HTERT RPE-1 (cell line): ENCODE measurements around the gene FERMT3.
"Not testable (repeated sequence)": the region's sequence is repeated elsewhere in the genome, so short reads cannot be mapped to it uniquely, and the experiment has no call there.

Source experiments
- in situ Hi-C: fragments of 300-500 bp; cut with MboI; formaldehyde crosslinking; loops from 4 replicates; pipeline ENCODE4 v1.14.3; 2020; ENCODE audit warnings: low sequenced_read_pairs

FERMT3 gene

DNA sequence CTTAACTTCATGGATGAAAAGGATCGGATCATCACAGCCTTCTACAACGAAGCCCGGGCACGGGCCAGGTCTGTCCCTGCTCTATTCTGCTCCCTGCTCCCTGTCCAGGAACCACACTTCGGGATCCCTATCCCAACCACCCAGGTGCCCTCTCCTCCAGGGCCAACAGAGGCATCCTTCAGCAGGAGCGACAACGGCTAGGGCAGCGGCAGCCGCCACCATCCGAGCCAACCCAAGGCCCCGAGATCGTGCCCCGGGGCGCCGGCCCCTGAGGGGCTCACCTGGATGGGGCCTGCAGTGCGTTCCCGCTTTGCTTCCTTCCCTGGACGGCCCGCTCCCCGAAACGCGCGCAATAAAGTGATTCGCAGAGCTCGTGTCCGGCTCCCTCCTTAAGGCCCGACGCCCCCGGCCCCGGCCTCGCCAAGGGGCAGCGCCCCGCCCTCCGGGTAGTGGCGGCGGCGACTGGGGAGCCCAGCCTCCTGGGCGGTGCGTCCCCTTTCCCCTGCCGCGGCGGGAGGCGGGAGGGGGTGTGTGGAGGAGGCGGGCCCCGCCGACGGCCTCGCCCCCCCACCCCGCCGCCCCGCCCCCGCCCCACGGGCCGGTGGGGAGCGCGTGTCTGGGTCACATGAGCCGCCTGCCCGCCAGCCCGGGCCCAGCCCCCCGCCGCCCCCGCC, 27.5 kb downstream of the FERMT3 start, which contains the start of gene VEGFB:
VEGFB (plus strand) TSS at position 672 of the 674 bp plus-strand sequence. CDS start 250 bp downstream, outside the sequence.
- in situ Hi-C loops, result no loop called here

DNA sequence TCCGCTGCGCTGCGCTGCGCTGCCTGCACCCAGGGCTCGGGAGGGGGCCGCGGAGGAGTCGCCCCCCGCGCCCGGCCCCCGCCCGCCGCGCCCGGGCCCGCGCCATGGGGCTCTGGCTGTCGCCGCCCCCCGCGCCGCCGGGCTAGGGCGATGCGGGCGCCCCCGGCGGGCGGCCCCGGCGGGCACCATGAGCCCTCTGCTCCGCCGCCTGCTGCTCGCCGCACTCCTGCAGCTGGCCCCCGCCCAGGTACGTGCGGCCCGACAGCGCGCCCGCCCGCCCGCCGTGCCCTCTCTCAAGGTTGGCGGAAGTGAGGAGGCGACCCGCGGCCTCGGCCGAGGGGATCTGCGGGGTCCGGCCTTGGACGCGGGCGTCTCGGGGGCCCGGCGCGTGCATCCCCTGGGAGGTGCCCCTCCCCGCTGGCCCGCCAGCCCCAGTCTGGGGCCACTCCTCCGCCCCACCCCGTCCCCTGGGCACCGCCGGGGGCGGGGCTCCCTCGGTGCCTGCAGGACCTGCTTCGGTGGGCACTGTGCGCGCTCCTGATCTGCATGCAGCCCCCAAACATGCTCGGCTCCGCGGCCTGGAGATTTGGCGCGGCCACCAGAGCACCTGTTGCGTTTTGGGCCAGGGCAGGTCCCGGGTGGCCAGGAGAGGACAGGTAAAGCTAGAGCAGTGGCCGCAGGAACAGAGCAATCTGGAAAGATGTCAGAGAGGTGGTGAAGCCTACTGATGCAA, 28.3 kb downstream of the FERMT3 start:
- in situ Hi-C loops, result no loop called here

DNA sequence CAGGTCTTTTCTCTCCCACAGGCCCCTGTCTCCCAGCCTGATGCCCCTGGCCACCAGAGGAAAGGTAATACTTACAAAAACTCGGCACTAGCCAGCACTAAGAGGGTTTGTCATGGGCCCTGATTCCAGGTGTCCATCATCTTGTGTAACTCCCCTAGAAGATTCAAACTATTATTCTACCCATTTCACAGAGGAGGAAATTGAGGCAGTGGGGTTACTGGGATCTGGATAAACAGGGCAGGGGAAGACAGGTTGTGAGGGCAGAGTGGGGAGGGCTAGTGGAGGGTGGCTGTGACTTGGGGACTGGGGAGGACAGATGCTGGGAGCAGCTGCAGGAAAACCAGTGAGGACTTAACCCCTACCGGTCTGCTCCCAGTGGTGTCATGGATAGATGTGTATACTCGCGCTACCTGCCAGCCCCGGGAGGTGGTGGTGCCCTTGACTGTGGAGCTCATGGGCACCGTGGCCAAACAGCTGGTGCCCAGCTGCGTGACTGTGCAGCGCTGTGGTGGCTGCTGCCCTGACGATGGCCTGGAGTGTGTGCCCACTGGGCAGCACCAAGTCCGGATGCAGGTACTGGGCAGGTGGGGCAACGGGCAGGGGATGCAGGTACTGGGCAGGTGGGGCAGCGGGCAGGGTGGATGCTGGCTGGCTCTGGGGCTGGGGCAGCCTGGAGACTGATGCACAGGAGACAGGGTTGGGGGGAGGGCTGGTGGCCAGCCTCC, 29.1 kb downstream of the FERMT3 start:
- in situ Hi-C loops, result no loop called here

DNA sequence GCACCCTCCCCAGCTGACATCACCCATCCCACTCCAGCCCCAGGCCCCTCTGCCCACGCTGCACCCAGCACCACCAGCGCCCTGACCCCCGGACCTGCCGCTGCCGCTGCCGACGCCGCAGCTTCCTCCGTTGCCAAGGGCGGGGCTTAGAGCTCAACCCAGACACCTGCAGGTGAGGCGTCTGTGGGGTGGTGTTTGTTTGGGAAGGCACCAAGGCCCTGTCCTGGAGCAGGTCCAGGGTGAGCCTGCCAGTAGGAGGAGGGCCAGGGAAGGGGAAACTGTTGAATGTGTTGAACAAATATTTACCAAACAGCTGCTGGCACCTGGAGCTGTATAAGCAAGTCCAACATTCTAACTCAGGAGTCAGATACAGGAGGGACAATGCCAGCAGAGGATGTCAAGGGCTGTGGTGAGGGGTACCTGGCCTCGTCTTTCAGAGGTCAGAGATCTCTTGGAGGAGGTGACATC, 31.0 kb downstream of the FERMT3 start:
- in situ Hi-C loops, result no loop called here

DNA sequence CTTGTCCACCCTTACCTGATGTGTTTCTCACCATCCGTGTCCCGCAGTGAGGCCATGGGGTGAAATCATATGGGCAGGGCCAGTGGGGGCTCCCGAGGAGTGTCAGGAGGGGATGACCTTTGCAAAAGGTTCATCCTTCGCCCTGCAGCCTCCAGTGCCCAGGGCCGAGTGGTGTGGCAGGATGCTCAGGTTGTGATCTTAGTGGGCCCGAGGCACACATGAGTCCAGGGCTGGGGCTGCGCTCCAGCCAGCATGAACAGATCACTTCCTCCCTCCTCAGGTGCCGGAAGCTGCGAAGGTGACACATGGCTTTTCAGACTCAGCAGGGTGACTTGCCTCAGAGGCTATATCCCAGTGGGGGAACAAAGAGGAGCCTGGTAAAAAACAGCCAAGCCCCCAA, 31.6 kb downstream of the FERMT3 start:
- in situ Hi-C loops, result no loop called here

DNA sequence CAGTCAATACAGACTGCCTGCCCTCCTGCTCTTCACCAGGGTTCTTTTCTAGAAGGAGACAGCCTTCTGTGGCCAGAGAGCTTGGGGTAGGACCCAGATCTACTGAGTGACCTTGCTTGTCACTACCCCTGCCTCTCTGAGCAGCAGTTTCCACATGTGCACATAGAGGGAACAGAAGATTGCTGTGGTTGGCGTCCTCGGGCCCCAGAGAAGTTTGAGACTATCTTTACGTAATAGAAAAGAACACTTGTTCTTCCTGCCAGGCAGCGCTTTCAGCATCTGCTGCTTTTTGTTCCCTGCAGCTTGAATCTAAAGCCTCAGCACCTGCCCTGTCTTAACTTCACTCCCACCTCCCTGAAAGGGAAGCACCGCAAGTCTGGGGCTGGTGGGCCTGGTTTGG, 32.5 kb downstream of the FERMT3 start:
- in situ Hi-C loops, result no loop called here

DNA sequence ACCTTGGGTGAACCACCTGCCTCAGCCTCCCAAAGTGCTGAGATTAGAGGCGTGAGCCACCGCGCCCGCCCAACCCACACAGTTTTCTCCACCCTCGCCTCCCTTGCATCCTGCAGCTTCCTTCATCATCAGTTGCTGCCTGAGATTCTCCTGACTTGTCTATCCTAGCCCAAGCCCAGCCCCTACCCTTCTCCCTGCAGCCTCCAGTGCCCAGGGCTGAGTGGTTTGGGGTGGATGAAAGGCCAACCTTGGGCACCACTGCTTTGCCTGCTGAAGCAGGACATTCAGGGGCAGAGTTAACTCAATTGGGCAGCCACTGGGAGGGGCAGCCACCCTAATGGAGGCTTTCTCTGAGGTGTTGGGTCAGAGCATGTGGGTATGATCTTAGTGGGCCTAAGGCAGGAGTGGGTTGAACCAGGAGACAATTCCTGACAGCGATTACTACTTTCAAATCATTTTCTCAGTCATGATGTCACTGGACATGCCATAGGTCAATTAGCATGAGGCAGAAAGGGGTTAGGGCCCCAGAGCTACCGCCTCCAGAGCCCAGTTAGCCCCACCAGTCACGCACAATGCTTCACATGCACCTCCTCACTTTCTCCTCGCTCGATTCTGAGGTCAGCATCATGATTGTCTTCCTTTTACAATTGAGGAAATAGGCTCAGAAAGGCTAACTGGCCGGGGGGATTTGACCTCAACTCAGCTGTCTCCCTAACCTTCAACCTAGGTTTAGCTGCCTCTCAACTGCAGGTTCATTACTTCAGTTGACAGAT, 33.3 kb downstream of the FERMT3 start:
- in situ Hi-C loops, result no loop called here

DNA sequence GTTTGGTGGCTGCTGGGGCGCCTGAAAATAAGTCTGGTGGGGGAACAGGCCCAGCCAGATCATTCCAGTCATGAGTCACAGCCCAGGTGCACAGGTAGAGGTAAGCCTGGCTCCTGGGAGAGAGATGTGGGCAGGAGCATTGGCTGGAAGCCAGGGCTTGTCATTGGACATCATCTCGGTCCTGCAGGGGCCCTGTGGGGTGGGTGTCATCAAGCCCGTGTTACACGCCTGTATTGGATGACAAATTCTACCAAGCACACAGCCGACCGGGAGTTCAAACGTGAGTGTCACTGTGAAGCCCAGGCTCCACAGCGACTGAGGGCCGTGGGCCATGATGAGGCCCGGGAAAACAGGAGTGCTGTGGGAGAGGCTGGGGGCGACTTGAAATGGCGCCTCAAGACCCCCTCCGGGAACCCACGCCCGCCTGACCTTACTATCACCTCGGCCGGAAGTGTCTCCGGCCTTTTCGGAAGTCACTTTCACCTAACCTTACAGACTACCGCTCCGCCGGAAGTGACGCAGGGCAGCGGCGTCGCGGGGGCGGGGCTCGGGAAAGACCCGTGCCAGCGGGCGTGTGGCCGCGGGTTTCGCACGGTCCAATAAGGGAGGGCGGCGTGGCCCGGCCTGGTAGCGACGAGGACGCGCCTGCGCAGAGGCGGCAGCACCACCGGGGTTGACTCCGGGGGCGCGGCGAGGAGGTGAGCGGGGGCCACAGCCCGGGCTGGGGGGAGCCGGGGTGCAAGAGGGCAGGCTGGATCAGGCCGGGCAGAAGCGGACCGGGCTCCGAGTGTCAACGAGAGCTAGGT, 34.1 kb downstream of the FERMT3 start, which contains the start of gene FKBP2:
FKBP2 (plus strand) TSS at position 661 of the 806 bp plus-strand sequence. CDS start 1,293 bp downstream, outside the sequence.
- in situ Hi-C loops, result no loop called here

DNA sequence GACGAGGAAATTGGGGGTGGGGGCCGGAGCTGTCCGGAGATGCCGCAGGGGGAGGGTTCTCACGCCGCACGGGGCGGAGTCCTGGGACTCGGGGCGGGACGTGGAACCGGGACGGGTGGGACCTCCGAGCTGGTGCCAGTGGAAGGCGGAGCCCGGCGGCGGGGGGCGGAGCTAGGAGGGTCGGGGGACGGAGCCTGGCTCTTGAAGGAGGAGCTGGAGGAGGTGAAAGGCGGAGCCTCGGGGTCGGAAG, 34.6 kb downstream of the FERMT3 start:
- in situ Hi-C loops, result no loop called here

DNA sequence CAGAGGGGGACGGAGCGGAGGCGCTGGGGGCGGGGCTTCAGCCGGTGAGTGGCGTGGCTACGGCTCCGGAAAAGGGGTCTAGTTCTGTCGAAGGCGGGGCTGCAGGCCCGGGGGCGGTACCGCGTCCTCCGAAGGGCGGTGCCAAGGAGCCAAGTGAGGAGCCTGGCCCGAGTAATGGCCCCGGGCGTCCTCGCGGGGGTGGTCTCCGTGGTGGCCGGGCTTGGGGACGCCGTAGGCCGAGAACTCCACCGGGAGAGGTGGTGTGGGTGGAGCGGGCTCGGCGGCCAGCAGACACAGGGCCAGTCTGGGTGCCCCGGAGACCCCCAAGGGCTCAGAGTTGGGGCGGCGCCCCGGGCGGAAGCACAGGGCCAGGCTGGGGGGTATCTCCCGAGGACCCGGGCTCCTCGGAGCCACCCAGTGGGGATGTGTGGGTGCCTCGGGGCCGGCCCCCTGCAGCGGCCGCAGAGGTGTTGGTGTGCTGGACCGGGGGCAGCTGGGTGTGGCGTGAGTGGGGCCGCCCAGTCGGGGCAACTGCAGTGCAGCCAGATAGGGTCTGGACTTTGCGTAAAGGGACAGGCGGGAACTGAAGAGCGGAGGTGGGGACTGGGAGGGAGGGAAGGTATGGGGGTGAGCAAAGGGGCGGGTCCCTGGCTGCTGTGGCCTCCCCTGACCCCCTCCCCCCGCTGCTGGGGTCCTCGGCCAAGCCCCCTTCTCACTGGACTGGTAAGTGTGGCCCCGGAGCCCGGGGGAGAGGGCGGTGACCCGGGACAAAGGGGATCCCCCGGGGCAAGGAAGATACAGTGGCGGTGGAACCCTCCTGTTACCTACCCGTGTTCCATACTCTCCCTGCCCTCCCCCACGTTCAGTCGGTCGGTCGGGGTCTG, 35.2 kb downstream of the FERMT3 start:
- in situ Hi-C loops, result no loop called here

DNA sequence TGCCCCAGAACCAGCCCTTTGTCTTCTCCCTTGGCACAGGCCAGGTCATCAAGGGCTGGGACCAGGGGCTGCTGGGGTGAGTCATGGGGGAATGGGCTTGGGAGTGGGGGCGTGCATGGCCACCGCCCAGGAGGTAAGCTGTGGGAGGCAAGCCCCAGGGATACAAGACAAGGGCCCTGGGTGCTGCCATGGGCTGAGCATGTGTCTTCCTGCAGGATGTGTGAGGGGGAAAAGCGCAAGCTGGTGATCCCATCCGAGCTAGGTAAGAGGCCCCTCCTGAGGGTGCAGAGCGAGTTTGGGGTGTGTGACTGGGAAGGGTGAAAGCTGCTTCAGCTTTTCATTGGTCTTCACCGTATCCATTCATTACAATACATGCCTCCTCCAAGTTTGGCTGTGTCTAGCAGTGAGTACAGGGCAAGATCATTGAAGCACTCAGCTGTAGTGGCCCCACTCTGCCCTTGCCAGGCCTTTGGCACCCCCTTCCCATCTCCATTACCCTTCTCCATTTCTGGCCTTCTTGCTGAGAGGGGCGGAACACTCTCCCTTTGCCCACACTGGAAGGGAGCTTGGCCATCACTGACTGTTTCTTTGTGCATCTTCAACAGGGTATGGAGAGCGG, 36.8 kb downstream of the FERMT3 start:
- in situ Hi-C loops, result no loop called here

DNA sequence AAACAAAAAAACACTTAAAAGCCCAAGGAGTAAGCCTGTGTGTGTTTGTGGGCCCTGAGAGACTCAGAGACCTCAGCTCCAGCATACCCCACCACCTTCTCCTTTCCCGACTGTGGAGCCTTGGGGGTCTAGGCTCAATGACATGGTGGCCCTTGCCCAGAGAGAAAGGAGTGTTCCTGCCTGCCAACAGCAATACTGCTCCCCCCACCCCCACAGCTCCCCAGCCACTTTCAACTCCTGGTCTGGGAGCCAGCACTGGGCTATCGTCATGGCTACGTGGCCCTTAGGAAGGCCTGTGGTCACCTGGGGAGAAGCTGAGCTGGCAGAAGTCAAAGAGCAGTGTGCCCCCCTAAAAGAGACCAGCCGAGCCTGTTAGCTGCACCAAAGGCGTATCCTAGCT, 37.6 kb downstream of the FERMT3 start:
- in situ Hi-C loops, result no loop called here

DNA sequence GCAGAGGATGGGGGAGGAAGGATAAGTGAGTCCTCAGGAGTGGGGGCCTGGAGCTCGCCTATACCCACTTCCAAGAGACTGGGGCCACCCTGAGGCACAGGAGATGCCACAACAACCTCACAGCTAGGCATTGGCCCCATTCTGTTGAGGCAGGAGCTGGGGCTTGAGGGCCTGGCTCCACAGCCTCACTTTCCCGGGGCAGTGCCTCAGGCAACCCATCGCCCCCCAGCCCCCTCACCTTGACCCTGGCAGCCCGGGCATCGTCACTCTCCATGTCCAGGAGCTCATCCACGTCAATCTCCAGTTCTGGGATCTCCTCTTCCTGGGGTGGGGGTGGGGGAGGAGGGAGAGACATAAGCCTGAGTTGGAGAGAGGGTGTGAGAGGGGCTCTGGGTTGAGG, 38.4 kb downstream of the FERMT3 start:
- in situ Hi-C loops, result no loop called here

DNA sequence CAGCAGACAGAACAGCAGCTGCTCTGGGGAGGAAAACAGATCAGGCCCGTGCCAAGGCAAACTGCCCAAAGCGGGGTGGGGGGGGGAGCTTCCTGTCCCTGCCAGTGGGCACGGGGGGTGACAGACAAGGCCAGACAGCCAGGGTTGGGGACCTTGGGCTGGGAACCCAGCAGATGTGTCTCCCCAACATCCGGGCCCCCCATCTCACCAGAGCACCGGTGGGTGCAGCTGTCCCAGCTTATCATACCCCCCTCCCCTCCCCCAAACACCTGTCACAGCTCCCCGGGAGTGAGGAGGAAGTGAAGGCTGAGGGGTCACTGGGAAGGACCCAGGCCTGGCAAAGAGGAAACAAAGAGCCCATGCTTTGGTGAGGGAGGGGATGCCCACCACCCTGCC, 38.9 kb downstream of the FERMT3 start:
- in situ Hi-C loops, result no loop called here

DNA sequence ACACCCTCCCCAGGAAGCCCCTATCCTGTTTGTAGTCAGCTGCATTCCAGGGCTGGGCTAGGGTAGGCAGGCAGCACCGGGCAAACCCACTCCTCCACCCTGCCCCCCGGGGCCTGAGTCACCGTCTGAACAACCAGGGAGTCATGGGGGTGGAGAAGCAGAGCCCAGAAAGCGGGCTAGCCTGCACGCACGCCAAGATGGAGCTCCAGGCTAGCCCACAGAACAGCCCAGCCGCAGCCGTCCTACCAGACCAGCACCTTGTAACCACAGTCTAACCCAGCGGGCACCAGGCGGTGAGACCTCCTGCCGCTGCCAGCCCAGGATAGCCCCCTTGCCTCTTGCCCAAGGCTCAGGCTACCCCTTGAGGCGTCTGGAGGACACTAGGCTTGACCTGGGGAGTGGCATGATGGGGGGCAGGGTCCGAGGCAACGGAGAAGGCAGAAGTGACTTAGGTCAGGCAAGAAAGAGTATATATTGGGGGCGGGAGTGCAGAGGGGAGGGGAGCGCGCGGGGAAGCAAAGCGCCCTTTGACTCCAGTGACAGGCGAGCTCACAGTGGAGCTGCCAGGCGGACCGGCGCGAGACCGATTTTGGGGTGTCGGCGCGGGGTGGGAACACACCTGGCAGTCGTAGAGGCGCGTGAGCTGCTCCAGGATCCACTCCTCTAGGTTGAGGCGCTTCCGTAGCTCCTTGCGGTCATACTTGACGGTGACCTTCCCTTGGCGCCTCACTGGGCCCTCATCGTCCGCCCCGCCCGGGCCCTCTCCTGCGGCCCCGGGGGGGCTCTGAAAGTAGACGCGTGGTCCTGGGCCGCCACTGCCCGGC, 39.5 kb downstream of the FERMT3 start:
- in situ Hi-C loops, result no loop called here

DNA sequence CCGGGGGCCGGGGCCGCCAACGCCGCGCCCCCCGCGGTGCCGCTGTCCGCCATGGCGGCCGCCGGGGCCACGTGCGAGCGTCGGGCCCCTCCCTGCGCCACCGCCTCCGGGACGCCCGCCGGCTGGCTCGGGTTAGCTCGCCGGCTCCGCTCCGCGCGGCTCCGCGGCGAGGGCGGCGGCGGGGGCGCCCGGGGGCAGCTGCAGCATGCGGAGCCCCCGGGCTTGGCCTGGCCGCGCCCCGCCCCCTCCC, 40.0 kb downstream of the FERMT3 start:
- in situ Hi-C loops, result not testable (repeated sequence)

DNA sequence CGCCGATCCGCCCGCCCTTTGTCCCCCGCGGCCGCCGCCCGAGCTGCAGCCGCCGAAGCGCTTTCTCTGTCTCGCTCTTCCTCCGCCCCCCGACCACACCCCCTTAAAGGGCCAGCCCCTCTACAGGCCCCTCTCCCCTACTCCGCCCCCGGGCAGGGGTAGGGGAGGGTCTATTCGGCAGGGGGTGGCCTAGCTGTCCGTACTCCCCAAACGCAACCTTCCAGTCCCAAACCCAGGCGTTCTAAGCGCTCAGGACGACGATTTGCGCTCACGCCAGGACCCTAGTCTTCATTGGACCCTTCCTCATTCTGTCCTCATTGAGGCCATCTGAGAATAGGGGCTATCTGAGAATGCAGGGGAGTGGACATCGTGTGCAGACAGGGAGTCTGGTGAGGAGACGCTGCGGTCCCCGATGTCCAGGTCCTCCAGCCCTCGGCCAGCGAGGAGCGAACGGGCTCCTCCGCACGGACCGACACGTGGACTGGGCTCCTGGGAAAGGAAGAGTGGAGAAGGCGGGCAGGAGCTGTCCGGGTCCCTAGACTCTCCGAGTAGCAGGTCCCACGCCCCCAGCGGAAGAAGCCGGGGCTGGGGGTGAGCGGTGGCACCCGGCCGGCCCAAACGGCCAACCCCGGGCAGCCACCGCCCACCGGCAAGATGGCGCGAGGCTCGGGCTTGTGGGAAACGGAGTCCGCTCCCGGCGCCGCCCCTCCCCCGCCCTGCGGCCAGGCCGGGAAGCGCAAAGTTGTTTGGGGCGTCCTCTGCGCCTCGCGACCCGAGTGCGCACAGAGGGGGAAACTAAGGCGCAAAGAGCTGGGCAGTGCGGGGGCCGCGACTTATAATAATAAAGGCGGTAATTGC, 40.6 kb downstream of the FERMT3 start, which contains the start of gene PPP1R14B:
PPP1R14B (minus strand) TSS at position 73 of the 858 bp plus-strand sequence. CDS start 270 bp downstream, outside the sequence.
- in situ Hi-C loops, result no loop called here
